Activated T-cell treated with anti-CD3 and anti-CD28 coated beads, Interleukin-2, amount 50 U/mL, for 1 hour (primary cell): ENCODE measurements around the gene ZNF213.

ENCODE experiments used
- DNase-seq: peaks from one replicate; pipeline ENCODE4 v3.0.0-alpha.2; 2020

ZNF213 gene

GRCh38 chr16:3101841-3102470 is 32.9 kb upstream of the ZNF213 start:
- DNase-seq: no peak

GRCh38 chr16:3106205-3106928 is 28.5 kb upstream of the ZNF213 start:
- DNase-seq: peak; percentile 92

DNA sequence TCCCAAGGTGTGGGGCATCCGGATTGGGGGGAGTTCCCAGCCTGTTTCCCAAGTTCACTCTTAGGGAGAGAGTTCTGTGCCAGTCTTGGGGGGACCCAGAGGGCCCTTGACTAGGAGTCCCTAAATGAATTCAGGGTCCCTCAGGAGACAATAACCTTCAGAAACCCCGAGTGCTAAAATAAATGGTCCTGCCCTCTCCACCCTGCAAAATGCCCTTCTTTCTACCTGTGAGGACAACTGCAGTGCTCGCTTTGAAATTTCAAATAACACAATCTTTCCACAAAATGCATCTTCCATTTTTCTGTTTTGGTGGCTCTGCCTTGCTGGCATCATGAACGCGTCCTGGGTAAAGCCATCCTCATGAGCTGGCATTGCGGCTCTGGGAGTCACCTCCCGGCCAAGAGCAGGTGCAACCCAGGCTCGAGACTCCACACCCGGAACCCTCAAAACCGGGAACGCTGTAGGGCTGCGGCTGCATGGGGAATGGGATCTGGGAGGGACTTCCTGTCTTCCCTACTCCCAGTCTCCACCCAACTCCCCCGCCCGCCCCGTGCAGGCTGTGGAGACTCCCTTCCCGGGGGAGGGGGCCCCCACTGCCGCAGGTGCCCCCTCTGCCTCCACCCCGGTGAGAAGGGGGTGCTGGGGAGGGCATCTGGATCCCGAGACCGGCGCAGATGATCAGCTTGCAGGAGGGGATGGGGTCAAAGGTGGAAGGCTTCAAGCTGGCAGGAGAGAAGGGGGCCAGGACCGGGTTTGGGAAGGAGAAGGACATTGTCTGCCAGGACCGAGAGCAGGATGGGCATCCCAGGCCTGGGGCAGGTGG is 22.6 kb upstream of the ZNF213 start, which contains the start of gene ZNF205:
Gene ZNF205, plus strand, starts transcription at position 529 of the 823 bp plus-strand sequence. CDS start 845 bp downstream, outside the sequence.
- DNase-seq: no peak

GRCh38 chr16:3112881-3113574 is 21.8 kb upstream of the ZNF213 start:
- DNase-seq: no peak

DNA sequence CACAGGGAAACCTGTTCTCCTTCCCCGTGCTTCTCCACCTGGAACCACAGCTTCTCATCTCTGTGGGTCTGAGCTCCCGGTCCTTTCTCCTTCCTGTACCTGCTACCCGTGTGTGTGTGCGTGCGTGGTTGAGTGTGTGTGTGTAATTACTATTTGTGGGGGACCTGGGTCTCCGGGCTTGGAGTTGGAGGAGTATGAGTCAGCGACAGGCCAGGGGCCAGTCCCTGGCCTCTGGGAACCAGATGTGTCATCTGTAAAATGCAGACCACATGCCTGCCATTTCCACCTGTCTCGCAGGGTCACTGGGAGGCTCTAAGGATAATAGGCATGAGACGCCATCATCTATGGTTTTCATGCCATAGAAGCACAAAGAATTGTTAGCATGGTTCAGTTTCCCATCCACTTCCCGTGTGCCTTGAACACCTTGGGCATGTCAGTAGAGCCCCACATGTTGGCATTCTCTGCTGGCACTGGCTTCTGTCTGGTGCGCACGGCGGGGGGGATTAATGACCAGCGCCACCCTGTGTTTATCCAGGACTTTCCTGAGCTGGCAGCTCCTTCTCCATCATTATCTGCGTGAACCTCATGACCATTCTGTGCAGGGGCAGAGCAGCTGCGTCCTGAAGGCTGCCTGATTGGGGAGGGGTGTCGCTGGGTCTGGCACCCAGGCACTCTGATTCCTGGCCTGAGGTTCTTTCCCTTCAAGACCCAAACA is 20.9 kb upstream of the ZNF213 start:
- DNase-seq: no peak

- no peak for DNase-seq
These were observed 19.8 kb upstream of the ZNF213 start for GRCh38 chr16:3115003-3115402.

- DNase-seq: no peak
These were observed 19.3 kb upstream of the ZNF213 start for GRCh38 chr16:3115561-3115960.

- no peak for DNase-seq
These were observed 16.5 kb upstream of the ZNF213 start for GRCh38 chr16:3118204-3118790.

GRCh38 chr16:3118846-3119245 is 16.0 kb upstream of the ZNF213 start:
- DNase-seq: no peak

DNA sequence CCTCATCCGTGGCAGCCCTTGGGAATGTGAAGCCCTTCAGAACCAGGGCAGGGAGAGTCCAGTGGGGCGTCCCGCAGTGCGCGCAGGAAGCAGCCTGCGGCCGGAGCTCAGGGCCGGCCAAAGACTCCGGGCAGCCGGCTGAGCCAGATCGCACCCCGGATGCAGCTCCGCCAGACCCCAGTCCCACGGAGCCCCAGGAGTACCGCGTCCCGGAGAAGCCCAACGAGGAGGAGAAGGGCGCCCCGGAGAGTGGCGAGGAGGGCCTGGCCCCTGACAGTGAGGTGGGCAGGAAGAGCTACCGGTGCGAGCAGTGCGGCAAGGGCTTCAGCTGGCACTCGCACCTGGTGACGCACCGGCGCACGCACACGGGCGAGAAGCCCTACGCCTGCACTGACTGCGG is 15.5 kb upstream of the ZNF213 start:
- no peak for DNase-seq

DNA sequence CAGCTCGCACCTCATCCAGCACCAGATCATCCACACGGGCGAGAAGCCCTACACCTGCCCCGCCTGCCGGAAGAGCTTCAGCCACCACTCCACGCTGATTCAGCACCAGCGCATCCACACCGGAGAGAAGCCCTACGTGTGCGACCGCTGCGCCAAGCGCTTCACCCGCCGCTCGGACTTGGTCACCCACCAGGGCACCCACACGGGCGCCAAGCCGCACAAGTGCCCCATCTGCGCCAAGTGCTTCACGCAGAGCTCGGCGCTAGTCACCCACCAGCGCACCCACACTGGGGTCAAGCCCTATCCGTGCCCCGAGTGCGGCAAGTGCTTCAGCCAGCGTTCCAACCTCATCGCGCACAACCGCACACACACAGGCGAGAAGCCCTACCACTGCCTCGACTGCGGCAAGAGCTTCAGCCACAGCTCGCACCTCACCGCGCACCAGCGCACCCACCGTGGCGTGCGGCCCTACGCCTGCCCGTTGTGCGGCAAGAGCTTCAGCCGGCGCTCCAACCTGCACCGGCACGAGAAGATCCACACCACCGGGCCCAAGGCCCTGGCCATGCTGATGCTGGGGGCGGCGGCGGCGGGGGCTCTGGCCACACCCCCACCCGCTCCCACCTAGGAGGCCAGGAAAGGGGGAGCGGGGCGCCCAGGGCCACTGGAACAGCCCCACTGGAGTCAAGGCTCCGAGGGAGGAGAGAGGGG is 15.0 kb upstream of the ZNF213 start:
- DNase-seq: no peak

GRCh38 chr16:3120435-3120834 is 14.4 kb upstream of the ZNF213 start:
- no peak for DNase-seq

DNA sequence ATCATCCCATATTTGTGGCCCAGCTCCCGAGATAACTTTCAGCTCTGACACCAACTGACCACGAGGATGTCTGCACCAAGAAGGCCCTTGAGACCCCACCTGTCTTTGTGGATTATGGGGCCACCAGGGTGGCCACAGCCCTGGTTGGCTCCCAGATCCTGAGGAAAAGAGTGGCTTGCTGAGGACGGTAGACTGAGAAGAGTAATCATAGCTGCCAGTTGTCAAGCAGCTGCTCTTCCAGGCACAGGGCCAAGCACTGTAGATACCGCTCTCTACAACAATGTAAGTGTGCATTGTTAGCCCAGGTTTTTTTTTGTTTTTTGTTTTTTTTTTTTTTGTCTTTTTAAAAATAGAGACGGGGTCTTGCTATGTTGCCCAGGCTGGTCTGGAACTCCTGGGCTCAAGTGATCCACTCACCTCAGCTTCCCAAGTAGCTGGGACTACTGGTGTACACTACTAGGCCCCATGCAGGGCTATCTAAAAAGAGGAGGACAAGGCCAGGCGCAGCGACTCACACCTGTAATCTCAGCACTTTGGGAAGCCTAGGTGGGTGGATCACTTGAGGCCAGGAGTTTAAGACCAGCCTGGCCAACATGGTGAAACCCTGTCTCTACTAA is 12.9 kb upstream of the ZNF213 start:
- no peak for DNase-seq

DNA sequence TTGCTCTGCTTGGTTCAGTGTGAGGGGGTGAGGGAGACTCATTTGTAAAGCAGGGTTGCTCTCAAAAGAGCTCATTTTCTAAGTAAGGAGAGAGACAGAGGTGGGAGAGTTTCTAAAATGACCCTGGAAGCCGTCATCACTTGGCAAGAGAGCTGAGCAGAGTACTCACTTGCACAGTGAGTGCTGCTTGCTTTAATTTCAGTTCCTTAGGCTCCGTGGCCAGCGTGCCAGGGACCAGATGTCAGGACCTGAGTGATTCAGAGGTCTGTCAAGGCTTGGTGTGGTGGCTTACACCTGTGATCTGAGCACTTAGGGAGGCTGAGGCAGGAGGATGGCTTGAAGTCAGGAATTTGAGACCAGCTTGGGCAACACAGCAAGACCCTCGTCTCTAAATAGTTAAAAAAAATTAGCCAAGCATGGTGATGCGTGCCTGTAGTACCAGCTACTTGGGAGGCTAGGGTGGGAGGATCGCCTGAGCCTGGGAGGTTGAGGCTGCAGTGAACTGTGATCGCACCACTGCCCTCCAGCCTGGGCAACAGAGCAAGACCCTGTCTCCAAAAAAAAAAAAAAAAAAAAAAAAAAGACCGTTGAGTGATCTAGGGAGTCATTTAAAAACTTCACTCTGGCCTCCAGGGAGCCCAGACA is 11.8 kb upstream of the ZNF213 start:
- no peak for DNase-seq

- peak; percentile 97 for DNase-seq
These were observed 10.6 kb upstream of the ZNF213 start for GRCh38 chr16:3123986-3124886.

GRCh38 chr16:3127745-3128144 is 7.1 kb upstream of the ZNF213 start:
- DNase-seq: no peak

DNA sequence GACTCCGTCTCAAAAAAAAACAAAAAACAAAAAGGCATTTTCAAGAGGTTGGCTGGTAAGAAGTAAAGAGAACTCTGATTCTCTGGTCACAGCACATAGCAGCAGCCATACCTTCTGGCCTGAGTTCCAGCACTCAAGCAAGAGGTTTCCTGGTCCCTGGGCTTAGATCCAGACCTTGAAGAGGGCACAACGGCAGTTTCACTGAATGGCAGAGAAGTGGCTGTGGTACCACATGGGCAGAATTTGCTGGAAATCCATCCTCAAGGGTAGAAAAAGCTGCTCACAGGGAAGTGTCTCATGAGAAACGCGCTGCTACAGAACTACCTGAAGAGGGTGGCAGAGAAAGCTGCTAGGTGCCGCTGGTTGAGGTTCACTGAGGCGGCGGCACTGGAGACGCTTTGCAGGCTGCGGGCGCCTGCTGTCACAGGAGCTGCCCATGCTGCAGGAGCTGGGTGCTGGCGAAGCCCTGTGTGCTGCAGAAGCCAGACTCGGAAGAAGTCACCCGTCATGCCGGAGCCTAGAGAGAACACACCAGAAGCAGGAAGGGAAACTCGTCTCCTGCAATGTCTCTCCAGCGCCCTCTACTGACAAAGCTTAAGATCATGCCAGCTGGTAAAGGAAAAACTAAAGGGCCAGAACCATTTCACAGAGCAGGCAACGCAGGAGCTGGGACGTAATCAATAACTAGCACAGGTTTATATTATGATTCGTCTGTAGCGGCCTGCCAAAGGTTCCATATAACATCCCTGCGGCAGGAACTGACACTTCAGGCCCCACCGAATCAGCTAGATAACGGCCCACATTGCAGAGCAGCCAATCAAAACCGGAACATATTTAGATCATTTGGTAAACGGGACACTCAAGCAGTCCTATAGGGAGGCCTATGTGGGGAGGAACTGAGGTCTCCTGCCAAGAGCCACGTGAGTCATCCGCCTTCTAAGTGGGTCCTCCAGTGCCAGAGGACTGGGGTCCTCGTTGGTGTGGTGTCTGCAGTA is 5.4 kb upstream of the ZNF213 start:
- DNase-seq: peak; percentile 77
